NCI-H446 (cell line): Measurements from ENCODE around the gene DMRTA2.

Experiments
- DNase-seq, 2 experiments: peaks; one replicate each; lab custom pipeline; 2025; lab: John Stamatoyannopoulos, UW

Gene DMRTA2

DNA sequence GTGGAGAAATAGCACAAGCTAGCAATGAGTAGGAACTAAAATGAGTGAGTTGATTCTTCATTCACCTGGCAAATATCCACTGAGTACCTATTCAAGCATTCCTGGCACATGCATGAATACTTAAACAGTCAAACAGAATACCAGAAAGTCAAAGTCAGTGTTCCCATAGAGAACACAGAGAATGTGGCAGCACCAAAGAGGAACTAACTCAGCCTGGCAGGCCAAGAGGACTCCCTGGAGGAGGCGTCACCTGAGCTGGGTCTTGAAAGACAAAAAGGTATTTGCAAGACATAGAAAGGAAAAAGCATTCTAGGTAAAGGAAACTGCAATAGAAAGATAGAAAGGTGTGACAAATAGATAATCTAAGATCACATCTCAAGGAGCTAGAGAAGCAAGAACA, 49.7 kb downstream of the DMRTA2 start:
- DNase-seq = no peak

- no peak for DNase-seq
Observed at GRCh38 chr1:50371749-50372148, 51.5 kb downstream of the DMRTA2 start.

DNA sequence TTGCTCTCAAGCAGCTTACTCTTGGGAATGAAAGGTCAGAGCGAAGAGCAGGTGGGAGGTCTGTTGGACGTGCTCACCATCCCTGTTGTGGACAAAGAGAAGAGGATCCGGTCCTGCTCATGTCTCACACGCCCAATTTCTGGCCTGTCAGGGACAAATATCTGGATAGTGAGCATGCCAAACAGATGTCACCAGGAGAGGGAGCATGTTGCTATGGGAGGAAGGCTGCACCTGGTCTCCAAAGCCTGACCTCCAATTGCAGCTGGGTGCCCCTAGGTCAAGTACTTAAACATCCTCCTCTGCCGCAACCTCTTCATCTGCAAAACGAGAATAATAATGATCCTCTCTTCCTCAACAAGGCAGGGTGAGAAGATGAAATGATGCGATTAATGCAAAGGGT, 53.4 kb downstream of the DMRTA2 start:
- DNase-seq = no peak

DNA sequence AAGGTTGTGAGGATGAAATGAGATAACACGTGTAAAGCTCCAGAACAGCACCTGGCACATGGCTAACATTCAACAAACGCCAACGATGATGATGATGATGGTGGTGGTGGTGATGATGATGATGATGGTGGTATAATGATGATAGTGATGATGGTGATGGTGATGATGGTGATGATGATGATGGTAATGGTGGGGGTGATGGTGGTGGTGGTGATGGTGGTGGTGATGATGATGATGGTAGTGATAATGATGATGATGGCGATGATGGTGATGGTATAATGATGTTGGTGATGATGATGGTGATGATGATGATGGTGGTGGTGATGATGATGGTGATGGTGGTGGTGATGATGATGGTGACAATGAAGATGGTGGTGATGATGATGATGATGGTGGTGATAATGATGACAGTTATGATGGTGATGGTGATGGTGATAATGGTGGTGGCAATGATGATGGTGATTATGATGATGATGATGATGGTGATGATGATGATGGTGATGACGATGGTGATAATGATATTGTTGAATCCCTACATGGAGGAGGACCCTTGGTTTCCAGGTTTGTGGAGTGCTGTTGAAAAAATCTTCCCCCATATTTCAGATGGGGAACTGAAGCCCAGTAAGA, 54.1 kb downstream of the DMRTA2 start:
- no peak for DNase-seq

DNA sequence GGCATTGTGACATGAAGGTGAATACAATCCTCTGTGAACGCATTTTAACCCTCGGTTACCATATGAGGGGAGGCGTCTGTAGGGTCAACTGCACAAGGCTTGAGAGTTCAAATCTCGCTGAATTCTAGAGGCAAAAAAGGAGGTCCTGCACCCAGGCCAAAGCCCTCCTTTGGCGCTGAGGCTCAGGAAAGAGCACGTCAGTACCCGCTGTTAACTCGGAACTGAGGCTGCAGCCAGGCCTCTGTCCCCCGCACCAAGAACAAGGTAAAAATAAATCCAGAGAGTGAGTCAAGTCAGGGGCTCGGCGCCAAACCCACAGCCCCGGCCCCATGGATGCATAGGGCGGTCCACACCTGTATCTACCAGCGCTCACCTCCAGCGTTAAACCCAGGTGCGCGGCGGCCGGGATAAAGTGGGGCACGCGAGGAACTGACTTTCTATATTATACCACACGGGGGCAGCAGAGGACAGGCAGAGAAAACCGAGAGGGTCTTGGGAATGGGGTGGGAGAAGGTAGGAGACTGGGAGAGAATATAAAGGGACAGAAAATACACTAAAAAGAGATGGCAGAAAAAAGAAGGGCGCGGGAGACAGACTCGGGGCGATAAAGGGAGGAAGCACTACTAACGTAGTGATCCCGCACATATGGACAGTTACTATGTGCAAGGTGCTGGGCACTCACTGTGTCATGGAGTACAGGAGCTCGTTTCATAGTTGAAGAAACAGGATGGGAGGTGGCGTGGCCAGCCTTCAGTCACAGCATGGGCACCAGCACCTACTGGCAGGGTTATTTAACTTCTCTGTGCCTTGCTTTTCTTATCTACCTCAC, 54.9 kb downstream of the DMRTA2 start:
- DNase-seq = peak; percentile 46 to 64
